HG03095 (cell line): ENCODE measurements around the gene HRCT1.
"Not testable (repeated sequence)": the region's sequence is repeated elsewhere in the genome, so short reads cannot be mapped to it uniquely, and the experiment has no call there.

Experiments used
- ATAC-seq: cut with Tn5 transposase; IDR thresholded peaks from one replicate; pipeline ENCODE4 v1.9.1; 2021; ENCODE audit warnings: moderate library complexity; ENCODE audit not compliant: unreplicated experiment

The HRCT1 gene

DNA sequence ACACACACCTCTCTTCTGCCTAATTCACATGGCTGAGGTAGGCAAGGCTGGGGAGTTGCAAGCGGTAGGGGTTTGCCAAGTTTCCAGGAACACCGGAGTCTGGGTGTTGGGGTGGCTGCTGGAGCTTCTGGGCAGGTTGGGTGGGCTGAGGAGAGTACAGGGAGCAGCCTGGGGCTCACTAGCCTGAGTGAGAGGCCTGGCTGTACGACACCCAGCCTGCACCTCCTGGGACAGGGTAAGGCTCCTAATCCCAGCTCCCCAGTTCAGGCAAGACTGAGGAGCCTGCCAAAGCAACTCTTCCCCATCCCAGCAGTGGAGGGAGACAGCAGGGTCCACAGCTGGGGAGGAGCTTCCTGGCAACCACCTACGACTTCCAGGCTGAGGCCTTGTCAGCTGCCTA lies 11.3 kb downstream of the HRCT1 start:
- no peak for ATAC-seq

GRCh38 chr9:35918780-35919179 lies 12.8 kb downstream of the HRCT1 start:
- ATAC-seq: no peak

DNA sequence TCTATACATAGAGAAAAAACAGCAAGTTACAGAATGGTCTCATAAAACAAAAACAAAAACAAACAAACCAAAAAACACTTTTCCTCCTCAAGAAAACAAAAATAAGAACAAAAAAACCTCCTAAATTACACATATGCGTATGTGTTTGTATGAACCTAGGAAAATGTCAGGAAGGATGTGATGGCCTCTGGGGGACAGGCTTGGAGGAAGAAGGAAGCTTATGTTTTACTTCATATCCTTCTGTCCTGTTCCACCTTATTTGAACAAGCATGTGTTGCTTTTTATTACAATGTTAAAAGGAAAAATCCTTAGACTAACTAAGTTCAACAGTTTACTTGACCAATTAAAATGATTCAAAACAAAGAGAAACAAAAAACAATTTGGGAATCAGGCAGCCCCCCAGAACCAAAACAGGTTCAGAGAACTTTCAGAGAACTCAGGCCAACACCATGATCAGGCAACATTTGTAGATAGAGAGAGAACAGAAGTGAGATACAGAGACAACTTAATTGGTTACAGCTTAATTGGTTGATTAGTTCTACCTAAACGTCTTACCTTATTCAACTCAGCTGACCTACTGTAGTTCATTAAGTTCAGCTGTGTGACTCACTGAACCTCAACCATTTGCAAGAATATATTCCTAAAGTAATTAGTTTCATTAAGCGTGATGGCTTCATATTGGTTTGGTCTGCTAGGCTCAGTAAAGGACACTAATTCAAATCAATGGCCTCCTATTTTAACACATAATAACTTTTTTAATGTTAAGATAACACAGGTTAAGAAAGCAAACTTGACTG lies 13.4 kb downstream of the HRCT1 start:
- no peak for ATAC-seq

GRCh38 chr9:35920051-35920620 lies 14.1 kb downstream of the HRCT1 start:
- ATAC-seq: no peak

GRCh38 chr9:35923598-35923926 lies 17.6 kb downstream of the HRCT1 start:
- ATAC-seq: no peak

- ATAC-seq: no peak
Observed at GRCh38 chr9:35923927-35924763, 18.1 kb downstream of the HRCT1 start.

DNA sequence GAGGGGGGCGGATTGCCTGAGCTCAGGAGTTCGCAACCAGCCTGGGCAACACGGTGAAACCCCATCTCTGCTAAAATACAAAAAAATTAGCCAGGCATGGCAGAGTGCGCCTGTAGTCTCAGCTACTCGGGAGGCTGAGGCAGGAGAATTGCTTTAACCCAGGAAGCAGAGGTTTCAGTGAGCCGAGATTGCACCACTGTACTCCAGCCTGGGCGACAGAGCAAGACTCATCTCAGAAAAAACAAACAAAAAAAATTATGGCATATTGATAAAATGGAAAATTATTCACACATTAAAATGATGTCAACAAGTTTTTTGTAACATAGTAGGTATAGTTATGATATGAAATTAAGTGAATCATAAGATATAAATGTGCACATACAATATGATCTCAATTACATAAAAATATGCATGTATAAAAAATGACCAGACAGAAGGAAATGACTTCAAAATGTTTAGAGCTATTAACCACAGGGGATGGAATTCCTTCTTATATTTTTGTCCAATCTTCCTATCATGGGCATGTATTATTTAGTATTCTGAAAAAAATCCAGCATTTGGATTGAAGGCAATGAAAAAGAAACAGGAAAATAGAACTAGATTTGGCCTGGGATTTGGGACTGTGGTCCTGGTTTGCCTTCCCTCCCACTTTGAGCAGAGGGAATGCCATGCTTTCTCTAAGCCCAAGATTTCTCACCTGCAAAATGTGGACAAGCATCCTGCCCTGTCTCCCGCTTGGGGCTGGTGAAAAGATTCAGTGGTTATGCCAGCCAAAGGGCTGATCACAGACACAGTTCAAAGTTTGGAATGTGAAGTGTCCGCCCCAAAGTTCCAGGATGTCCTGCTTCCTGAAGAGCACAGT lies 22.8 kb downstream of the HRCT1 start:
- ATAC-seq: no peak

DNA sequence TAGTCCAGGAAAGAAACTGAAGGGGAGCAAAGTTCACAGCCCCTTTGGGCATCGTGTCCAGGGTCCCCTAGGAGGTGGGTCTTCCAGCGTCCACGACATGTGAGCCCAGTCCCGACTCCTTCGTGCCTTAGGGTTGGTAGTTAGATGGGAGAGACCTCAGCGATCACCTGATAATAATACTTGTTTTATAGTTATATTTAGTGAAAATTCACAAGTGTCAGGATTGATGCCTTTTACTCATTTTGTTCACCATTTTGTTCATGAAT lies 23.4 kb downstream of the HRCT1 start:
- no peak for ATAC-seq

GRCh38 chr9:35930521-35930920 lies 24.5 kb downstream of the HRCT1 start:
- ATAC-seq: no peak

GRCh38 chr9:35930989-35931388 lies 25.0 kb downstream of the HRCT1 start:
- no peak for ATAC-seq

DNA sequence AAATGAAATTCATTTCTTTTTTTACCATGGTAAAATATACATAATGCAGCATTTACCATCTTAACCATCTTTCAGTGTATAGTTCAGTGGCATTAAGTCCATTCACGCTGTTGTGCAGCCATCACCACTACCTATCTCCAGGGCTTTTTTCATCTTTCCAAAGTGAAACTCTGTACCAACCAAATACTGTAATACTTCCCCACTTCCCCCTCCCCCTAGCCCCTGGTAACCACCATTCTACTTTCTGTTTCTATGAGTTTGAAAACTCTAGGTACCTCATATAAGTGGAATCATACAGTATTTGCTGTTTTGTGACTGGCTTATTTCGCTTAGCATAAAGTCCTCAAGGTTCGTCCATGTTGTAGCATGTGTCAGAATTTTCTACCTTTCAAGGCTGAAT lies 26.7 kb downstream of the HRCT1 start:
- ATAC-seq: no peak

GRCh38 chr9:35933550-35934067 lies 27.6 kb downstream of the HRCT1 start:
- ATAC-seq: no peak

DNA sequence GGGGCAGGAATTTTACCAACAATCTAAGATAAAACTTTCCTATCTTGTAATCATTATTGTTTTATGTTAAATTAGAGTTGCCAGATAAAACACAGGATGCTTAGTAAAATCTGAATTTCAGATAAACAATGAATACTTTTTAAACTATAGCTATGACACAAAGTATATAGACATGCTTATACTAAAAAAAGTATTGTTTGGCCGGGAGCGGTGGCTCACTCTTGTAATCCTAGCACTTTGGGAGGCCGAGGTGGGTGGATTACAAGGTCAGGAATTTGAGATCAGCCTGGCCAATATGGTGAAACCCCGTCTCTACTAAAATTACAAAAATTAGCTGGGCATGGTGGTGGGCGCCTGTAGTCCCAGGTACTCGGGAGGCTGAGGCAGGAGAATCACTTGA lies 28.1 kb downstream of the HRCT1 start:
- ATAC-seq: not testable (repeated sequence)

DNA sequence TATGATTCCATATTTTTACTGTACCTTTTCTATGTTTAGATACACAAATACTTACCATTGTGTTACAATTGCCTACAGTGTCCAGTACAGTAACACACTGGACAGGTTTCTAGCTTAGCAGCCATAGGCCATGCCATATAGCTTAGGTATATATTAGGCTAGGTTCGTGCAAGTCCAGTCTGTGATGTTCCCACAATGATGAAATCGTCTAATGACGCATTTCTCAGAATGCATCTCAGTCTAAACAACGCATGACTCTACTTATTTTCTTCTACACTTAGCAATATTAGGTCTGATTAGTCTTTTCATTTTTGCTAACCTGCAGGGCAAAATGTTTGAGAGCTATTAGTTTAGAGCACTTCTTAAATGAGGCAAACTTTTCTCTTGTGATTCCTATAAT lies 29.3 kb downstream of the HRCT1 start:
- no peak for ATAC-seq

DNA sequence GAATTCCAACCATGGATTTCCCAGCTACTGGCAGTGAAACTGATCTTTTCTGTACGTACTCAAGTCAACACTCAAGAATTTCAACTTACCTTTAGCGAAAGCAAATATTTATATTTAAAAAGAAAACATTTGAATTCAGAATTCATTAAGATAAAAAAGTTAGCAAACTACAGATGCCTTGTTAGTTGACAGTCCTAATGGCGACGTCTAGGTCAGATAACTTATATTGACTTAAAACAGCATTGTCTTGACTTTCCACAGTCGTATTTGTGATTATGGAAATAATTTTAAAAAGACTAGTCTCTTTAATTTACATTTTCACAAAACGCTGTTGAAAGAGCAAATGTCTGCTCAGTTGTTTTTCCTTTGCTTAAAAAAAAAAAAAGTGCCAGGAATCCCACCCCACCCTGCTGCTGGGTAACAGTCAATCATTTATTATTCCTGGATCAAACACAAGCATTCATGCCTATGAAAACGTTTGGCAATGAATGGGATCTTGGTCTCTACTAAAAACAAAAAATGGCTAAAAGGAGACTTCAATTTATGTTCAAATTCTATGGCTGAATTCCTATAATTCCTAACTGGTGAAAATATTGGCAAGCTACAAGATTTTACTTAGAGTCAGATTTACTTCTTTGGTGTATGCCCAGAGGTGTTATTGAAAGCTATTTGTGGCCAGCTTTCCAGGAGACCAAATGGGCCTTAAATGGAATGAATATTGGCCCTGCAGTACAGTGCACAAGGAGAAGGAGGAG lies 29.9 kb downstream of the HRCT1 start:
- no peak for ATAC-seq

- ATAC-seq: no peak
Observed at GRCh38 chr9:35937227-35937626, 31.2 kb downstream of the HRCT1 start.

GRCh38 chr9:35938474-35939356 lies 32.7 kb downstream of the HRCT1 start:
- ATAC-seq: no peak

GRCh38 chr9:35939679-35940250 lies 33.8 kb downstream of the HRCT1 start:
- no peak for ATAC-seq
